Neural cell (in vitro differentiated cells): ENCODE results near the gene ORM2. TPM values are rescaled to one million over a fixed set of nuclear protein-coding genes. Genes with fewer than 3 reads are reported as not detected.
"Not testable (repeated sequence)": the region's sequence is repeated elsewhere in the genome, so short reads cannot be mapped to it uniquely, and the experiment has no call there.

Experiments used
- H2AFZ ChIP-seq: fragments of 200-600, 300-800 bp; sonication (generic), shearing (Covaris generic); 2 replicates; pipeline ENCODE4 v1.6.0; 2014; ENCODE audit warnings: low read depth, mild to moderate bottlenecking, antibody characterized with exemption, low read length, moderate library complexity
- H3F3A ChIP-seq: fragments of 200-600 bp; shearing (Covaris generic); 2 replicates; pipeline ENCODE4 v1.6.1; 2016; ENCODE audit warnings: mild to moderate bottlenecking, moderate library complexity, mixed read lengths, antibody characterized with exemption, low read length; ENCODE audit not compliant: insufficient read depth, poor library complexity, severe bottlenecking
- H3K27ac ChIP-seq: fragments of 200-600, 300-800 bp; sonication (generic), shearing (Covaris generic); 2 replicates; pipeline ENCODE4 v1.5.1; 2014; ENCODE audit warnings: mild to moderate bottlenecking, low read length, moderate library complexity
- H3K27me3 ChIP-seq: fragments of 300-800, 200-600 bp; sonication (generic), shearing (Covaris generic); 2 replicates; pipeline ENCODE4 v1.6.0; 2014; ENCODE audit warnings: mild to moderate bottlenecking, low read depth, low read length, moderate library complexity; ENCODE audit not compliant: insufficient read depth
- H3K36me3 ChIP-seq: fragments of 300-800, 200-600 bp; sonication (generic), shearing (Covaris generic); 2 replicates; pipeline ENCODE4 v1.5.1; 2014; ENCODE audit warnings: mild to moderate bottlenecking, antibody characterized with exemption, low read length, moderate library complexity; ENCODE audit not compliant: insufficient read depth
- H3K4me2 ChIP-seq: fragments of 300-800, 200-600 bp; sonication (generic), shearing (Covaris generic); 2 replicates; pipeline ENCODE4 v1.6.0; 2014; ENCODE audit warnings: mild to moderate bottlenecking, low read length
- H3K4me3 ChIP-seq: fragments of 300-800, 200-600 bp; sonication (generic), shearing (Covaris generic); 2 replicates; pipeline ENCODE4 v1.5.1; 2014; ENCODE audit warnings: mild to moderate bottlenecking, low read length, moderate library complexity
- H3K79me2 ChIP-seq: fragments of 200-600 bp; shearing (Covaris generic); replicated peaks from 2 replicates; pipeline ENCODE4 v1.6.0; 2014; ENCODE audit warnings: mild to moderate bottlenecking, low read length, moderate library complexity; ENCODE audit not compliant: insufficient read depth
- H3K9ac ChIP-seq: fragments of 300-800, 200-600 bp; sonication (generic), shearing (Covaris generic); 2 replicates; pipeline ENCODE4 v1.6.1; 2016; ENCODE audit warnings: mild to moderate bottlenecking, low read length, mixed read lengths
- H3K9me2 ChIP-seq: fragments of 200-600 bp; shearing (Covaris generic); 2 replicates; pipeline ENCODE4 v1.6.1; 2016; ENCODE audit warnings: mild to moderate bottlenecking, low read length, mixed read lengths; ENCODE audit not compliant: insufficient read depth
- H3K9me3 ChIP-seq: fragments of 200-600, 300-800 bp; sonication (generic), shearing (Covaris generic); 2 replicates; pipeline ENCODE4 v1.6.1; 2016; ENCODE audit warnings: mild to moderate bottlenecking, mixed run types, low read length, moderate library complexity, mixed read lengths
- H4K20me1 ChIP-seq: fragments of 200-600 bp; shearing (Covaris generic); 2 replicates; pipeline ENCODE4 v1.6.1; 2016; ENCODE audit warnings: mild to moderate bottlenecking, mixed run types; ENCODE audit not compliant: insufficient read depth
- EP300 ChIP-seq: fragments of 450-650 bp; conservative IDR thresholded peaks from 2 replicates; pipeline ENCODE4 v1.6.1; 2014; ENCODE audit warnings: antibody characterized with exemption, mild to moderate bottlenecking, moderate library complexity; ENCODE audit not compliant: poor library complexity, severe bottlenecking
- EZH2 ChIP-seq: fragments of 200-600, 300-800 bp; shearing (Covaris generic), sonication (generic); IDR thresholded peaks from 2 replicates; pipeline ENCODE4 v1.6.1; 2014; ENCODE audit warnings: antibody characterized with exemption, low read length, borderline replicate concordance, mild to moderate bottlenecking; ENCODE audit not compliant: insufficient read depth, poor library complexity, severe bottlenecking
- MXI1 ChIP-seq: fragments of 450-650 bp; conservative IDR thresholded peaks from 2 replicates; pipeline ENCODE4 v1.6.1; 2014; ENCODE audit warnings: antibody characterized with exemption, mild to moderate bottlenecking; ENCODE audit not compliant: poor library complexity, severe bottlenecking
- POLR2AphosphoS5 ChIP-seq: IDR thresholded peaks from 2 replicates; pipeline ENCODE4 v1.6.1; 2012
- RAD21 ChIP-seq: fragments of 450-650 bp; conservative IDR thresholded peaks from 2 replicates; pipeline ENCODE4 v1.6.1; 2014; ENCODE audit warnings: antibody characterized with exemption, mild to moderate bottlenecking, moderate library complexity
- SMC3 ChIP-seq: fragments of 450-650 bp; conservative IDR thresholded peaks from 2 replicates; pipeline ENCODE4 v1.6.1; 2014; ENCODE audit warnings: antibody characterized with exemption, mild to moderate bottlenecking, moderate library complexity; ENCODE audit not compliant: poor library complexity
- TAF1 ChIP-seq: IDR thresholded peaks from 2 replicates; pipeline ENCODE4 v1.6.1; 2012; ENCODE audit warnings: low read depth
- polyA plus RNA-seq: library from polyadenylated mRNA; depleted of rRNA; stranded (reverse); fragments of >200 nt; gene quantifications from 2 replicates; pipeline ENCODE4 v1.2.3, GENCODE V29; 2014
- TF ChIP-seq, protein P1 (sequence below): fragments of 450-650 bp; IDR thresholded peaks from 2 replicates; pipeline ENCODE4 v1.5.1; 2014; ENCODE audit warnings: antibody characterized with exemption, mild to moderate bottlenecking, moderate library complexity; ENCODE audit not compliant: poor library complexity, severe bottlenecking
- TF ChIP-seq, protein P2 (sequence below): IDR thresholded peaks from 2 replicates; pipeline ENCODE4 v1.6.1; 2012; ENCODE audit warnings: borderline replicate concordance

Gene ORM2
- polyA plus RNA-seq, 1 donor from 2014 or later = not detected

DNA sequence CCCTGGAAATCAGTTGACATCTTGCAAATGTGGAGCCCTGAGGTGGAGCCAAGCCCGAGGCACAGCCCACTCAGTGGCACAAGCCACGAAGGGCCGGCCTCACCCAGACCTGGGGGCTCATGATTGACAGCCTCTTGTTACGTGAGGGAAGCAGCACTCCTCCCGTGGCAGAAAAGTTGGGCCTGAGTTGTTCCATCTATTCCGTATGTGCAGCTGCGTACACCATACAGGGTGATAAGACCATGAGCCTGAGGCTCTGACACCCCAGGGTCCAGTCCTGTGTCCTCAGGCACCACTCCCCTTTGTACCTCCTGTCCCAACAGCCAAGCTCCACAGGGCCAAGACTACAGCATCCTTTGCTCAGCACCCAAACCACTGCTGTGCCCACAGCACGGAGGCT, 1.9 kb upstream of the ORM2 start:
- H2AFZ ChIP-seq = no peak overlapping the region
- no peak overlapping the region for H3K9ac ChIP-seq
- no peak overlapping the region for H3K4me3 ChIP-seq
- H3K27ac ChIP-seq = no peak overlapping the region
- no peaks in the 10 kb centered on the region for H4K20me1 ChIP-seq
- H3K9me2 ChIP-seq = no peaks in the 10 kb centered on the region
- H3K4me2 ChIP-seq = no peak overlapping the region
- TF ChIP-seq RAD21 (no peak), POLR2AphosphoS5 (no peak), SMC3 (no peak), EZH2 (no peak), EP300 (no peak), MXI1 (no peak), TAF1 (no peak)
- TF ChIP-seq, protein P1, sequence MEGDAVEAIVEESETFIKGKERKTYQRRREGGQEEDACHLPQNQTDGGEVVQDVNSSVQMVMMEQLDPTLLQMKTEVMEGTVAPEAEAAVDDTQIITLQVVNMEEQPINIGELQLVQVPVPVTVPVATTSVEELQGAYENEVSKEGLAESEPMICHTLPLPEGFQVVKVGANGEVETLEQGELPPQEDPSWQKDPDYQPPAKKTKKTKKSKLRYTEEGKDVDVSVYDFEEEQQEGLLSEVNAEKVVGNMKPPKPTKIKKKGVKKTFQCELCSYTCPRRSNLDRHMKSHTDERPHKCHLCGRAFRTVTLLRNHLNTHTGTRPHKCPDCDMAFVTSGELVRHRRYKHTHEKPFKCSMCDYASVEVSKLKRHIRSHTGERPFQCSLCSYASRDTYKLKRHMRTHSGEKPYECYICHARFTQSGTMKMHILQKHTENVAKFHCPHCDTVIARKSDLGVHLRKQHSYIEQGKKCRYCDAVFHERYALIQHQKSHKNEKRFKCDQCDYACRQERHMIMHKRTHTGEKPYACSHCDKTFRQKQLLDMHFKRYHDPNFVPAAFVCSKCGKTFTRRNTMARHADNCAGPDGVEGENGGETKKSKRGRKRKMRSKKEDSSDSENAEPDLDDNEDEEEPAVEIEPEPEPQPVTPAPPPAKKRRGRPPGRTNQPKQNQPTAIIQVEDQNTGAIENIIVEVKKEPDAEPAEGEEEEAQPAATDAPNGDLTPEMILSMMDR = no peak
- TF ChIP-seq, protein P2, sequence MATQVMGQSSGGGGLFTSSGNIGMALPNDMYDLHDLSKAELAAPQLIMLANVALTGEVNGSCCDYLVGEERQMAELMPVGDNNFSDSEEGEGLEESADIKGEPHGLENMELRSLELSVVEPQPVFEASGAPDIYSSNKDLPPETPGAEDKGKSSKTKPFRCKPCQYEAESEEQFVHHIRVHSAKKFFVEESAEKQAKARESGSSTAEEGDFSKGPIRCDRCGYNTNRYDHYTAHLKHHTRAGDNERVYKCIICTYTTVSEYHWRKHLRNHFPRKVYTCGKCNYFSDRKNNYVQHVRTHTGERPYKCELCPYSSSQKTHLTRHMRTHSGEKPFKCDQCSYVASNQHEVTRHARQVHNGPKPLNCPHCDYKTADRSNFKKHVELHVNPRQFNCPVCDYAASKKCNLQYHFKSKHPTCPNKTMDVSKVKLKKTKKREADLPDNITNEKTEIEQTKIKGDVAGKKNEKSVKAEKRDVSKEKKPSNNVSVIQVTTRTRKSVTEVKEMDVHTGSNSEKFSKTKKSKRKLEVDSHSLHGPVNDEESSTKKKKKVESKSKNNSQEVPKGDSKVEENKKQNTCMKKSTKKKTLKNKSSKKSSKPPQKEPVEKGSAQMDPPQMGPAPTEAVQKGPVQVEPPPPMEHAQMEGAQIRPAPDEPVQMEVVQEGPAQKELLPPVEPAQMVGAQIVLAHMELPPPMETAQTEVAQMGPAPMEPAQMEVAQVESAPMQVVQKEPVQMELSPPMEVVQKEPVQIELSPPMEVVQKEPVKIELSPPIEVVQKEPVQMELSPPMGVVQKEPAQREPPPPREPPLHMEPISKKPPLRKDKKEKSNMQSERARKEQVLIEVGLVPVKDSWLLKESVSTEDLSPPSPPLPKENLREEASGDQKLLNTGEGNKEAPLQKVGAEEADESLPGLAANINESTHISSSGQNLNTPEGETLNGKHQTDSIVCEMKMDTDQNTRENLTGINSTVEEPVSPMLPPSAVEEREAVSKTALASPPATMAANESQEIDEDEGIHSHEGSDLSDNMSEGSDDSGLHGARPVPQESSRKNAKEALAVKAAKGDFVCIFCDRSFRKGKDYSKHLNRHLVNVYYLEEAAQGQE = no peak
- no peaks in the 10 kb centered on the region for H3K27me3 ChIP-seq
- H3F3A ChIP-seq = no peaks in the 10 kb centered on the region
- no peaks in the 10 kb centered on the region for H3K36me3 ChIP-seq
- no peaks in the 10 kb centered on the region for H3K79me2 ChIP-seq
- H3K9me3 ChIP-seq = no peaks in the 10 kb centered on the region

DNA sequence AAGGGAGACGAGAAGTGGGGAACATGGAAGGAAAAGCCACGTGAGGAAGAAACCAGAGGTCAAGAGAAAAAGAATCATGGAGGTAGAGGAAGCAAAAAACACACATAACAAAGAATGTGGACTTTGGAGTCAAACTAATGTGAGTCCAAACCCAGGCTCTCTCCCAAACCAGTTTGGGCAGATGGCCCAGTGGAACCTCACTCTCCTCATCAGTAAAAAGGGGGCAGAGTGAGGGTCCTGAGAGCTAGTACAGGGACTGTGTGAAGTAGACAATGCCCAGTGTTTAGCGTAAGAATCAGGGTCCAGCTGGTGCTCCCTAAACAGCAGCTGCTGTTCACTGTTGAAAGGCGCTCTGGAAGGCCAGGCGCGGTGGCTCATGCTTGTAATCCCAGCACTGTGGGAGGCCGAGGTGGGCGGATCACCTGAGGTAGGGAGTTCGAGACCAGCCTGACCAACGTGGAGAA, 1.3 kb upstream of the ORM2 start:
- H3K9me3 ChIP-seq = not testable (repeated sequence)

DNA sequence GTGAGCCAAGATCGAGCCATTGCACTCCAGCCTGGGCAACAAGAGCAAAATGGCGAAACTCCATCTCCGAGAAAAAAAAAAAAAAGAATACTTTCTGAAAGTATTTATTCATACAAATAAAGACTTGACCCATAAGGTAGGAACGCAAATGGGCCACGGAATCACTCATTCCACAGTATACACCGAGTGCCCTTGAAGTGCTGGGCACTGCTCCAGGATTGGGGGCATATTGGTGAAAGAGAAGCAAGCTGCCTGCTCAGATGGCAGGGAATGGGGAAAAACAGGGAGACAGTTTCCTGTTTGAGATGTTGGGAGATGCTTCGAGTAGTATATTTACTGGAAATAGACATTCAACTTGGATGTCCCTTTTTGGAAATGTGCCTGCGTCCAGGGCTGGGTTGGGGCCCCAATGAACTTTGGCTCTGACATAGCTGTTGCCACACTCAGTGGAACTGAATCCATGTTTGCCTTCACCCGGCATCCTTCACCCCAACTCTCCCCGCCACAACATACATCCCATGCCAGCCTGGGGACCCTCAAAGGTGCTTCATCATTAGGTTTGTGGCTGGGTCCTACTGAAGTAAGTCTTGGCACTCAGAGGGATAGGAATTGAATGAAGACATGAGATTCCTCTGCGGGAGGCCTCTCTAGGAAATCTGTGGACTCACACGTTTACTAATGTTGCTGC, 588 bp upstream of the ORM2 start:
- H3K27me3 ChIP-seq, H3K9me3 ChIP-seq, H3K4me3 ChIP-seq: not testable (repeated sequence)

More for the DNA sequence above, 1.3 kb upstream of the ORM2 start:
- H3K9ac ChIP-seq, H3K27me3 ChIP-seq, H3K9me2 ChIP-seq, H3K27ac ChIP-seq, H4K20me1 ChIP-seq, H3K4me3 ChIP-seq, H3K36me3 ChIP-seq, H3K79me2 ChIP-seq, H3F3A ChIP-seq, H2AFZ ChIP-seq, H3K4me2 ChIP-seq: not testable (repeated sequence)

More for the DNA sequence above, 588 bp upstream of the ORM2 start:
- not testable (repeated sequence) for H3K4me2 ChIP-seq, H3K36me3 ChIP-seq, H3K9ac ChIP-seq, H3K9me2 ChIP-seq, H3F3A ChIP-seq, H3K79me2 ChIP-seq, H3K27ac ChIP-seq, H4K20me1 ChIP-seq, H2AFZ ChIP-seq
